ENCODE measurements around the gene CDYL. TPM values are rescaled to one million over a fixed set of nuclear protein-coding genes. Genes with fewer than 3 reads are reported as not detected.

Gene CDYL
- total RNA-seq, 2 donors from 2014 or later: 6.6 to 8.0 TPM

DNA sequence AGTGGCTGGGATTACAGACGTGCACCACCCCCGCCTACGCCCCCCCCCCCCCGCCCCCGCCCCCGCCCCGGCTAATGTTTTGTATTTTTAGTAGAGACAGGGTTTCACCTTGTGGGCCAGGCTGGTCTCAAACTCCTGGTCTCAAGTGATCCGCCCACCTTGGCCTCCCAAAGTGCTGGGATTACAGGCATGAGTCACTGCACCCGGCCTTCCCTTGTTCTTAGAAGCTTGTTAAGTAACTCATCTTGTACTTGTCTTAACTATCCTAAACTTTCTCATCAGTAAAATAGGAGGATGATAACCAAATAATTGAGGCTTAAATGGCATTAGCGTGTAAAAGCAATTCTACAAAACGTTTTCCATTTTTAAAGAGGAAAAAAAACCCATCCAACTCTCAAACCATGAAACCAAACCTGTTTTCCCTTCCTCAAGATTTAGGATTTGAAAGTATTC lies 4.2 kb downstream of the CDYL start:
- TF ChIP-seq POLR2A (IDR thresholded peaks at IDR 0.05) (no peak), CTCF (IDR thresholded peaks at IDR 0.05) (no peak)
- ATAC-seq (no peak), DNase-seq (peak in 1 of 4 donors; percentile 4)
- no peak overlapping the region for H3K27ac ChIP-seq
- 60 to 63% methylated on average over 8 to 10 of the region's 11 CpGs for WGBS, 2 donors
- H3K9me3 ChIP-seq: no peaks in the 10 kb centered on the region
- no peaks in the 10 kb centered on the region for H3K27me3 ChIP-seq
- H3K36me3 ChIP-seq (replicated peaks in 1 of 2; ENCODE audit: insufficient read depth in 1 of 2, low read depth in 2 of 2): no peaks in the 10 kb centered on the region
- H3K4me3 ChIP-seq: no peak overlapping the region
- intact Hi-C loops (cut with DNase I): no loop called here
- H3K4me1 ChIP-seq: peaks cover 10% of the 10 kb centered on the region

- DNase-seq: no peak
These were observed 5.2 kb downstream of the CDYL start for GRCh38 chr6:4781426-4781825.

GRCh38 chr6:4781967-4782575 lies 5.9 kb downstream of the CDYL start:
- intact Hi-C loops (cut with DNase I): no loop called here
- peaks cover 10% of the 10 kb centered on the region for H3K4me1 ChIP-seq
- ATAC-seq (no peak), DNase-seq (no peak)
- H3K9me3 ChIP-seq: no peaks in the 10 kb centered on the region
- H3K27me3 ChIP-seq: no peaks in the 10 kb centered on the region
- H3K4me3 ChIP-seq: no peak overlapping the region
- TF ChIP-seq CTCF (IDR thresholded peaks at IDR 0.05) (no peak), POLR2A (IDR thresholded peaks at IDR 0.05) (no peak)
- 81 to 86% methylated on average over 9 of the region's 9 CpGs for WGBS, 2 donors
- H3K27ac ChIP-seq: no peak overlapping the region
- no peaks in the 10 kb centered on the region for H3K36me3 ChIP-seq (replicated peaks in 1 of 2; ENCODE audit: insufficient read depth in 1 of 2, low read depth in 2 of 2)

More at GRCh38 chr6:4781426-4781825, 5.2 kb downstream of the CDYL start:
- Histone ChIP-seq H3K27me3 (no peaks in the 10 kb centered on the region), H3K9me3 (no peaks in the 10 kb centered on the region), H3K27ac (no peak overlapping the region), H3K4me1 (peaks cover 10% of the 10 kb centered on the region), H3K4me3 (no peak overlapping the region), H3K36me3 (replicated peaks in 1 of 2; ENCODE audit: insufficient read depth in 1 of 2, low read depth in 2 of 2) (no peaks in the 10 kb centered on the region)
- intact Hi-C loops (cut with DNase I): no loop called here
- TF ChIP-seq CTCF (IDR thresholded peaks at IDR 0.05) (no peak), POLR2A (IDR thresholded peaks at IDR 0.05) (no peak)
- 64 to 70% methylated on average over 4 of the region's 4 CpGs for WGBS, 2 donors
- ATAC-seq: no peak

GRCh38 chr6:4786996-4787395 lies 10.8 kb downstream of the CDYL start:
- intact Hi-C loops (cut with DNase I): no loop called here
- ATAC-seq: no peak
- no peak for DNase-seq
- H3K4me1 ChIP-seq: no peaks in the 10 kb centered on the region
- no peaks in the 10 kb centered on the region for H3K36me3 ChIP-seq (replicated peaks in 1 of 2; ENCODE audit: insufficient read depth in 1 of 2, low read depth in 2 of 2)
- no peaks in the 10 kb centered on the region for H3K9me3 ChIP-seq
- WGBS, 2 donors: 88 to 90% methylated on average over 7 of the region's 7 CpGs
- no peak overlapping the region for H3K27ac ChIP-seq
- TF ChIP-seq CTCF (IDR thresholded peaks at IDR 0.05) (no peak), POLR2A (IDR thresholded peaks at IDR 0.05) (no peak)
- no peaks in the 10 kb centered on the region for H3K27me3 ChIP-seq
- H3K4me3 ChIP-seq: no peak overlapping the region

GRCh38 chr6:4788482-4788881 lies 12.3 kb downstream of the CDYL start:
- no peak for ATAC-seq
- H3K27me3 ChIP-seq: no peaks in the 10 kb centered on the region
- intact Hi-C loops (cut with DNase I): no loop called here
- H3K4me3 ChIP-seq: no peak overlapping the region
- no peaks in the 10 kb centered on the region for H3K36me3 ChIP-seq (replicated peaks in 1 of 2; ENCODE audit: insufficient read depth in 1 of 2, low read depth in 2 of 2)
- TF ChIP-seq CTCF (IDR thresholded peaks at IDR 0.05) (no peak), POLR2A (IDR thresholded peaks at IDR 0.05) (no peak)
- H3K27ac ChIP-seq: no peak overlapping the region
- 65 to 88% methylated on average over 2 to 6 of the region's 6 CpGs for WGBS, 2 donors
- no peaks in the 10 kb centered on the region for H3K4me1 ChIP-seq
- H3K9me3 ChIP-seq: no peaks in the 10 kb centered on the region
- DNase-seq: no peak

All from body of pancreas (tissue), 4 donors.